ENCODE measurements around the gene IL20RA. TPM values are rescaled to one million over a fixed set of nuclear protein-coding genes. Genes with fewer than 3 reads are reported as not detected.
A peak's percentile ranks its signal among the peaks of the same experiment; 100 is the strongest.

Gene IL20RA
- total and polyA plus RNA-seq, 2 experiments from 2014 or later: 0.71 to 0.86 TPM

- no peak for TF ChIP-seq CTCF (IDR thresholded peaks at IDR 0.05; ENCODE audit: low read depth, low read length)
- H3K27ac ChIP-seq: no peak overlapping the region
- peak in 1 of 2 donors; percentile 34 for DNase-seq (ENCODE audit: low read depth in 1 of 2, low spot score in 1 of 2)
- H3K27me3 ChIP-seq: no peaks in the 10 kb centered on the region
- H3K4me1 ChIP-seq (ENCODE audit: low read depth): peaks cover 19% of the 10 kb centered on the region
- H3K4me3 ChIP-seq: no peak overlapping the region
- H3K36me3 ChIP-seq: no peaks in the 10 kb centered on the region
- no peaks in the 10 kb centered on the region for H3K9me3 ChIP-seq (ENCODE audit: low read depth)
Observed at GRCh38 chr6:137051790-137052472, 7.2 kb upstream of the IL20RA start.

GRCh38 chr6:137049095-137049494, 4.3 kb upstream of the IL20RA start:
- Histone ChIP-seq H3K4me3 (no peak overlapping the region), H3K27ac (no peak overlapping the region), H3K9me3 (ENCODE audit: low read depth) (no peaks in the 10 kb centered on the region), H3K36me3 (no peaks in the 10 kb centered on the region), H3K27me3 (peaks cover 12% of the 10 kb centered on the region), H3K4me1 (ENCODE audit: low read depth) (peaks cover 27% of the 10 kb centered on the region)
- TF ChIP-seq CTCF (IDR thresholded peaks at IDR 0.05; ENCODE audit: low read depth, low read length): no peak
- DNase-seq (ENCODE audit: low read depth in 1 of 2, low spot score in 1 of 2): no peak

- Histone ChIP-seq H3K27ac (peak overlapping the region; percentile 56), H3K27me3 (peaks cover 32% of the 10 kb centered on the region), H3K4me3 (no peak overlapping the region), H3K9me3 (ENCODE audit: low read depth) (no peaks in the 10 kb centered on the region), H3K36me3 (no peaks in the 10 kb centered on the region), H3K4me1 (ENCODE audit: low read depth) (peaks cover 27% of the 10 kb centered on the region)
- TF ChIP-seq CTCF (IDR thresholded peaks at IDR 0.05; ENCODE audit: low read depth, low read length): no peak
- DNase-seq (ENCODE audit: low read depth in 1 of 2, low spot score in 1 of 2): peak in 1 of 2 donors; percentile 55
Observed at GRCh38 chr6:137046871-137047412, 2.2 kb upstream of the IL20RA start.

- H3K9me3 ChIP-seq (ENCODE audit: low read depth): no peaks in the 10 kb centered on the region
- no peak overlapping the region for H3K4me3 ChIP-seq
- no peak overlapping the region for H3K27ac ChIP-seq
- TF ChIP-seq CTCF (IDR thresholded peaks at IDR 0.05; ENCODE audit: low read depth, low read length): no peak
- no peaks in the 10 kb centered on the region for H3K36me3 ChIP-seq
- peaks cover 32% of the 10 kb centered on the region for H3K27me3 ChIP-seq
- H3K4me1 ChIP-seq (ENCODE audit: low read depth): peaks cover 22% of the 10 kb centered on the region
- DNase-seq (ENCODE audit: low read depth in 1 of 2, low spot score in 1 of 2): no peak
Observed at GRCh38 chr6:137045222-137045789, 541 bp upstream of the IL20RA start.

GRCh38 chr6:137043710-137044365, 927 bp downstream of the IL20RA start:
- no peak overlapping the region for H3K27ac ChIP-seq
- peaks cover 32% of the 10 kb centered on the region for H3K27me3 ChIP-seq
- peaks cover 22% of the 10 kb centered on the region for H3K4me1 ChIP-seq (ENCODE audit: low read depth)
- peak overlapping the region; percentile 42 for H3K4me3 ChIP-seq
- no peaks in the 10 kb centered on the region for H3K9me3 ChIP-seq (ENCODE audit: low read depth)
- DNase-seq (ENCODE audit: low read depth in 1 of 2, low spot score in 1 of 2): peak; percentile 34 to 51
- no peak for TF ChIP-seq CTCF (IDR thresholded peaks at IDR 0.05; ENCODE audit: low read depth, low read length)
- no peaks in the 10 kb centered on the region for H3K36me3 ChIP-seq

All from cardiac muscle cell (in vitro differentiated cells and primary cell).